SK-N-SH treated with all-trans-retinoic acid at 6 μM for 48 hours (cell line): ENCODE results near the gene CLIC5.

Experiments
- ATAC-seq: fragments of 200-7000 bp; cut with Tn5 transposase; 3 replicates; pipeline ENCODE4 v1.9.1; 2020; ENCODE audit warnings: mild to moderate bottlenecking, moderate library complexity
- ARNTL ChIP-seq: fragments of 450-650 bp; formaldehyde crosslinking; IDR thresholded peaks from 2 replicates; pipeline ENCODE4 v1.5.0; 2020; ENCODE audit warnings: low read depth, mild to moderate bottlenecking, moderate library complexity, borderline replicate concordance
- BACH2 ChIP-seq: fragments of 250-450 bp; sonication (Bioruptor Pico); IDR thresholded peaks from 2 replicates; pipeline ENCODE4 v1.9.0; 2021; ENCODE audit warnings: mild to moderate bottlenecking, borderline replicate concordance
- CREB5 ChIP-seq: fragments of 250-450 bp; sonication (Bioruptor Pico); IDR thresholded peaks from 2 replicates; pipeline ENCODE4 v1.5.1; 2020; ENCODE audit warnings: low read depth, mild to moderate bottlenecking, moderate library complexity
- CSDC2 ChIP-seq: fragments of 250-450 bp; sonication (Bioruptor Pico); IDR thresholded peaks from 2 replicates; pipeline ENCODE4 v1.5.0; 2020; ENCODE audit warnings: mild to moderate bottlenecking, moderate library complexity
- CSRNP3 ChIP-seq: fragments of 250-450 bp; sonication (Bioruptor Pico); IDR thresholded peaks from 2 replicates; pipeline ENCODE4 v1.5.1; 2021; ENCODE audit warnings: mild to moderate bottlenecking, moderate library complexity
- GLIS3 ChIP-seq: fragments of 250-450 bp; sonication (Bioruptor Pico); IDR thresholded peaks from 2 replicates; pipeline ENCODE4 v1.5.0; 2020; ENCODE audit warnings: mild to moderate bottlenecking, moderate library complexity
- ISL1 ChIP-seq: fragments of 250-450 bp; sonication (Bioruptor Pico); IDR thresholded peaks from 2 replicates; pipeline ENCODE4 v2.1.2; 2022; ENCODE audit warnings: mild to moderate bottlenecking, moderate library complexity
- OSR1 ChIP-seq: fragments of 250-450 bp; sonication (Bioruptor Pico); IDR thresholded peaks from 2 replicates; pipeline ENCODE4 v1.8.0; 2022; ENCODE audit warnings: moderate library complexity, mild to moderate bottlenecking, inconsistent platforms
- PATZ1 ChIP-seq: fragments of 250-450 bp; sonication (Bioruptor Pico); IDR thresholded peaks from 2 replicates; pipeline ENCODE4 v1.8.0; 2020; ENCODE audit warnings: mild to moderate bottlenecking, moderate library complexity, borderline replicate concordance
- POU6F1 ChIP-seq: fragments of 250-450 bp; sonication (Bioruptor Pico); IDR thresholded peaks from 2 replicates; pipeline ENCODE4 v1.8.0; 2021; ENCODE audit warnings: low read depth, mild to moderate bottlenecking, moderate library complexity, borderline replicate concordance
- PPARA ChIP-seq: fragments of 250-450 bp; sonication (Bioruptor Pico); IDR thresholded peaks from 2 replicates; pipeline ENCODE4 v1.5.0; 2020; ENCODE audit warnings: mild to moderate bottlenecking, borderline replicate concordance
- RARB ChIP-seq: fragments of 250-450 bp; sonication (Bioruptor Pico); IDR thresholded peaks from 2 replicates; pipeline ENCODE4 v1.8.0; 2021; ENCODE audit warnings: mild to moderate bottlenecking, moderate library complexity
- SNAI2 ChIP-seq: fragments of 250-450 bp; sonication (Bioruptor Pico); IDR thresholded peaks from 2 replicates; pipeline ENCODE4 v1.5.0; 2020; ENCODE audit warnings: mild to moderate bottlenecking, moderate library complexity
- TCF4 ChIP-seq: fragments of 250-450 bp; sonication (Bioruptor Pico); IDR thresholded peaks from 2 replicates; pipeline ENCODE4 v1.8.0; 2021; ENCODE audit warnings: mild to moderate bottlenecking, moderate library complexity, borderline replicate concordance
- TSHZ2 ChIP-seq: fragments of 250-450 bp; sonication (Bioruptor Pico); IDR thresholded peaks from 2 replicates; pipeline ENCODE4 v1.5.0; 2020; ENCODE audit warnings: mild to moderate bottlenecking, moderate library complexity
- ZC3H10 ChIP-seq: fragments of 250-450 bp; sonication (Bioruptor Pico); IDR thresholded peaks from 2 replicates; pipeline ENCODE4 v1.5.1; 2021; ENCODE audit warnings: mild to moderate bottlenecking, moderate library complexity
- ZFP3 ChIP-seq: fragments of 250-450 bp; sonication (Bioruptor Pico); IDR thresholded peaks from 2 replicates; pipeline ENCODE4 v1.5.0; 2020; ENCODE audit warnings: mild to moderate bottlenecking, moderate library complexity
- ZFP30 ChIP-seq: fragments of 450-650 bp; formaldehyde crosslinking; IDR thresholded peaks from 2 replicates; pipeline ENCODE4 v1.5.0; 2022; ENCODE audit warnings: mild to moderate bottlenecking, moderate library complexity
- ZNF565 ChIP-seq: fragments of 450-650 bp; formaldehyde crosslinking; conservative IDR thresholded peaks from 2 replicates; pipeline ENCODE4 v1.5.0; 2020; ENCODE audit warnings: low read depth, mild to moderate bottlenecking, moderate library complexity
- ZNF70 ChIP-seq: fragments of 450-650 bp; formaldehyde crosslinking; IDR thresholded peaks from 2 replicates; pipeline ENCODE4 v1.5.0; 2020; ENCODE audit warnings: mild to moderate bottlenecking, moderate library complexity
- ZNF8 ChIP-seq: fragments of 450-650 bp; formaldehyde crosslinking; IDR thresholded peaks from 2 replicates; pipeline ENCODE4 v1.5.0; 2020; ENCODE audit warnings: mild to moderate bottlenecking, moderate library complexity

CLIC5 gene

GRCh38 chr6:46000905-46001304, 14.8 kb downstream of the CLIC5 start:
- TF ChIP-seq POU6F1 (CRISPR knock-in tag) (no peak), BACH2 (CRISPR knock-in tag) (no peak), GLIS3 (CRISPR knock-in tag) (no peak), PATZ1 (CRISPR knock-in tag) (no peak), ZNF70 (CRISPR knock-in tag) (no peak), OSR1 (CRISPR knock-in tag) (no peak), TCF4 (CRISPR knock-in tag) (no peak), CSRNP3 (CRISPR knock-in tag) (no peak), ZNF565 (CRISPR knock-in tag) (no peak), CREB5 (no peak), TSHZ2 (CRISPR knock-in tag) (no peak), ZNF8 (no peak), PPARA (CRISPR knock-in tag) (no peak), CSDC2 (no peak), ZFP30 (CRISPR knock-in tag) (no peak), RARB (CRISPR knock-in tag) (no peak), SNAI2 (CRISPR knock-in tag) (no peak), ARNTL (CRISPR knock-in tag) (no peak), ZC3H10 (CRISPR knock-in tag) (no peak), ZFP3 (no peak)
- no peak for ATAC-seq

- ATAC-seq = no peak
- TF ChIP-seq CSDC2 (no peak), ZC3H10 (CRISPR knock-in tag) (no peak), PPARA (CRISPR knock-in tag) (no peak), PATZ1 (CRISPR knock-in tag) (no peak), GLIS3 (CRISPR knock-in tag) (no peak), ISL1 (CRISPR knock-in tag) (no peak)
Observed at GRCh38 chr6:45998524-45998923, 17.1 kb downstream of the CLIC5 start.
